SK-N-SH (cell line): ENCODE results near the gene OPN1MW2. TPM values are rescaled to one million over a fixed set of nuclear protein-coding genes. Genes with fewer than 3 reads are reported as not detected.
"Not testable (repeated sequence)": the region's sequence is repeated elsewhere in the genome, so short reads cannot be mapped to it uniquely, and the experiment has no call there.

Experiments
- CTCF ChIA-PET: fragments of 300-600, 350-600 bp; formaldehyde crosslinking; extraction: SDS; loops from one replicate; lab custom pipeline; 2021; lab: Yijun Ruan, JAX
- POLR2A ChIA-PET: fragments of 350-600 bp; sonication (Branson Sonifier 250); formaldehyde crosslinking; extraction: SDS; loops from one replicate; lab custom pipeline; 2020; ENCODE audit warnings: antibody characterized with exemption, inconsistent platforms; lab: Yijun Ruan, JAX
- DNase-seq: peaks from one replicate; pipeline ENCODE4 v3.0.0; 2012
- H2AFZ ChIP-seq: fragments of 200-600 bp; sonication (generic); 2 replicates; pipeline ENCODE4 v1.8.1; 2016; ENCODE audit warnings: antibody characterized with exemption, mild to moderate bottlenecking, low read depth
- H3F3A ChIP-seq: fragments of 200-600 bp; sonication (generic); replicated peaks from 2 replicates; pipeline ENCODE3; 2016; ENCODE audit warnings: antibody characterized with exemption, mild to moderate bottlenecking; ENCODE audit not compliant: insufficient read depth
- H3K27ac ChIP-seq, 2 experiments: fragments of 200-500 bp in 1 of 2; fragments of 200-600 bp in 1 of 2; sonication (Bioruptor generic) in 1 of 2; sonication (generic), shearing (Covaris generic) in 1 of 2; 2 replicates each; pipeline versions ENCODE4 v1.5.1 to v1.6.1; 2014 to 2016; ENCODE audit warnings: low read depth in 2 of 2, inconsistent platforms in 1 of 2, low read length in 1 of 2, mild to moderate bottlenecking in 1 of 2, mixed read lengths in 1 of 2
- H3K27me3 ChIP-seq: fragments of 200-600 bp; sonication (generic), shearing (Covaris generic); 2 replicates; pipeline ENCODE4 v1.6.1; 2016; ENCODE audit warnings: mixed run types; ENCODE audit not compliant: insufficient read depth
- H3K36me3 ChIP-seq, 2 experiments: fragments of 200-500 bp in 1 of 2; fragments of 200-600 bp in 1 of 2; sonication (Bioruptor generic) in 1 of 2; sonication (generic) in 1 of 2; replicated peaks in 1 of 2; 2 replicates each; pipeline versions ENCODE3 to v1.5.1; 2014 to 2016; ENCODE audit warnings: low read length in 1 of 2, mild to moderate bottlenecking in 1 of 2; ENCODE audit not compliant: insufficient read depth in 2 of 2, control insufficient read depth in 1 of 2
- H3K4me1 ChIP-seq, 2 experiments: fragments of 200-500 bp in 1 of 2; fragments of 200-600 bp in 1 of 2; sonication (Bioruptor generic) in 1 of 2; sonication (generic), shearing (Covaris generic) in 1 of 2; 2 replicates each; pipeline versions ENCODE4 v1.5.1 to v1.6.1; 2014 to 2016; ENCODE audit warnings: low read depth in 1 of 2, low read length in 1 of 2, mixed run types in 1 of 2; ENCODE audit not compliant: insufficient read depth in 2 of 2, control insufficient read depth in 1 of 2
- H3K4me2 ChIP-seq: fragments of 200-600 bp; sonication (generic), shearing (Covaris generic); 2 replicates; pipeline ENCODE4 v1.6.1; 2017; ENCODE audit warnings: mixed run types
- H3K4me3 ChIP-seq, 2 experiments: fragments of 200-500 bp in 1 of 2; fragments of 200-600 bp in 1 of 2; sonication (Bioruptor generic) in 1 of 2; sonication (generic), shearing (Covaris generic) in 1 of 2; 2 replicates each; pipeline versions ENCODE4 v1.5.1 to v1.8.1; 2014 to 2016; ENCODE audit warnings: low read depth in 2 of 2, inconsistent platforms in 1 of 2, low read length in 1 of 2, mild to moderate bottlenecking in 1 of 2, mixed read lengths in 1 of 2, moderate library complexity in 1 of 2
- H3K79me2 ChIP-seq: fragments of 200-600 bp; sonication (generic); 2 replicates; pipeline ENCODE4 v1.8.1; 2017; ENCODE audit warnings: mild to moderate bottlenecking; ENCODE audit not compliant: insufficient read depth
- H3K9ac ChIP-seq: fragments of 200-600 bp; sonication (generic); 2 replicates; pipeline ENCODE4 v1.6.1; 2017; ENCODE audit warnings: mixed run types
- H3K9me2 ChIP-seq: fragments of 200-600 bp; sonication (generic); 2 replicates; pipeline ENCODE4 v1.6.1; 2017; ENCODE audit warnings: mixed run types
- H3K9me3 ChIP-seq: fragments of 200-600 bp; sonication (generic); 2 replicates; pipeline ENCODE4 v1.6.1; 2017; ENCODE audit warnings: mixed run types, mild to moderate bottlenecking, moderate library complexity
- H4K20me1 ChIP-seq: fragments of 200-600 bp; sonication (generic); 2 replicates; pipeline ENCODE4 v1.6.1; 2017; ENCODE audit warnings: mild to moderate bottlenecking, mixed run types; ENCODE audit not compliant: insufficient read depth
- WGBS: methylation state at CpG from one replicate; pipeline ENCODE4 v1.1.6; 2017; ENCODE audit warnings: low lambda C conversion rate; 5-methylcytosine and 5-hydroxymethylcytosine counted together
- polyA plus RNA-seq, 3 experiments: library from polyadenylated mRNA; depleted of rRNA; stranded (reverse); fragments of >200 nt; gene quantifications; 2 replicates each; pipeline ENCODE4 v1.2.3, GENCODE V29; 2012

The OPN1MW2 gene
- polyA plus RNA-seq, 1 of the 3 experiments (the other 2 are of a cell fraction), result not detected

GRCh38 chrX:154194316-154194715 lies 25.2 kb upstream of the OPN1MW2 start:
- H3K4me1 ChIP-seq, H4K20me1 ChIP-seq, H3K4me3 ChIP-seq, H3K36me3 ChIP-seq, DNase-seq, H3K27me3 ChIP-seq, H2AFZ ChIP-seq, CTCF ChIA-PET, H3K79me2 ChIP-seq, H3K9me3 ChIP-seq, POLR2A ChIA-PET, H3K4me2 ChIP-seq, H3K9me2 ChIP-seq, H3K9ac ChIP-seq, H3F3A ChIP-seq, H3K27ac ChIP-seq: not testable (repeated sequence)
- no CpG with 5 or more reads among the region's 2 CpGs for WGBS

GRCh38 chrX:154196466-154196865 lies 23.1 kb upstream of the OPN1MW2 start:
- no CpG with 5 or more reads among the region's 15 CpGs for WGBS
- CTCF ChIA-PET, POLR2A ChIA-PET, H3K4me2 ChIP-seq, H3K27ac ChIP-seq, H3K9ac ChIP-seq, H3K36me3 ChIP-seq, H3K9me2 ChIP-seq, H4K20me1 ChIP-seq, H3K79me2 ChIP-seq, DNase-seq, H3K9me3 ChIP-seq, H3K4me3 ChIP-seq, H3F3A ChIP-seq, H2AFZ ChIP-seq, H3K4me1 ChIP-seq, H3K27me3 ChIP-seq: not testable (repeated sequence)

GRCh38 chrX:154209670-154210418 lies 9.7 kb upstream of the OPN1MW2 start:
- H3K9ac ChIP-seq, POLR2A ChIA-PET: not testable (repeated sequence)

GRCh38 chrX:154211057-154211456 lies 8.5 kb upstream of the OPN1MW2 start:
- H3K79me2 ChIP-seq, H3K9me2 ChIP-seq, H3K4me3 ChIP-seq, H3K9ac ChIP-seq, H4K20me1 ChIP-seq, POLR2A ChIA-PET, H3K27me3 ChIP-seq, H3K36me3 ChIP-seq, H2AFZ ChIP-seq, H3K27ac ChIP-seq, H3F3A ChIP-seq, H3K4me1 ChIP-seq, H3K9me3 ChIP-seq, H3K4me2 ChIP-seq, CTCF ChIA-PET, DNase-seq: not testable (repeated sequence)
- 62% methylated on average over 6 of the region's 9 CpGs for WGBS

More at GRCh38 chrX:154209670-154210418, 9.7 kb upstream of the OPN1MW2 start:
- H3K79me2 ChIP-seq, H3K9me2 ChIP-seq, DNase-seq, CTCF ChIA-PET, H3K36me3 ChIP-seq, H3K4me1 ChIP-seq, H3F3A ChIP-seq, H3K4me3 ChIP-seq, H3K27ac ChIP-seq, H3K27me3 ChIP-seq, H4K20me1 ChIP-seq, H2AFZ ChIP-seq, H3K9me3 ChIP-seq, H3K4me2 ChIP-seq: not testable (repeated sequence)
- WGBS, result 22% methylated on average over 3 of the region's 21 CpGs

GRCh38 chrX:154211499-154211898 lies 8.1 kb upstream of the OPN1MW2 start:
- CTCF ChIA-PET, DNase-seq, H3K4me1 ChIP-seq, H3K4me3 ChIP-seq, H3F3A ChIP-seq, H3K9ac ChIP-seq, H3K79me2 ChIP-seq, H3K27ac ChIP-seq, POLR2A ChIA-PET, H3K36me3 ChIP-seq, H4K20me1 ChIP-seq, H3K27me3 ChIP-seq, H3K9me2 ChIP-seq, H3K4me2 ChIP-seq, H2AFZ ChIP-seq, H3K9me3 ChIP-seq: not testable (repeated sequence)
- whole genome bisulfite sequencing, result no CpG with 5 or more reads among the region's 10 CpGs

- POLR2A ChIA-PET, H4K20me1 ChIP-seq, H3F3A ChIP-seq, CTCF ChIA-PET, DNase-seq, H3K27ac ChIP-seq, H3K36me3 ChIP-seq, H3K9ac ChIP-seq, H3K9me2 ChIP-seq, H3K79me2 ChIP-seq, H3K27me3 ChIP-seq, H3K4me1 ChIP-seq, H2AFZ ChIP-seq, H3K4me2 ChIP-seq, H3K9me3 ChIP-seq, H3K4me3 ChIP-seq: not testable (repeated sequence)
- WGBS, result no CpG with 5 or more reads among the region's 6 CpGs
Observed at GRCh38 chrX:154225292-154225691, 5.7 kb downstream of the OPN1MW2 start.
